GM12878 (cell line): ENCODE data around the gene DIAPH3. TPM values are rescaled to one million over a fixed set of nuclear protein-coding genes. Genes with fewer than 3 reads are reported as not detected.

ENCODE experiments used
- ATAC-seq: fragments of 200-7000 bp; cut with Tn5 transposase; 3 replicates; pipeline ENCODE4 v1.9.1; 2020; ENCODE audit warnings: mild to moderate bottlenecking, moderate library complexity
- BruUV-seq: library from RNA; stranded (reverse); fragments of 400-500 nt; replicated peaks from 2 replicates; lab custom pipeline; 2021; lab: Mats Ljungman, UMichigan
- CTCF ChIA-PET: fragments of 300-600 bp; sonication (Branson Sonifier 250); formaldehyde crosslinking; extraction: SDS; loops from one replicate; lab custom pipeline; 2021; ENCODE audit warnings: inconsistent platforms; lab: Yijun Ruan, JAX
- POLR2A ChIA-PET: fragments of 350-600 bp; formaldehyde crosslinking; extraction: SDS; loops from one replicate; lab custom pipeline; 2021; ENCODE audit warnings: inconsistent platforms; lab: Charles Lee
- RAD21 ChIA-PET: fragments of 300-600 bp; sonication (Branson Sonifier 250); formaldehyde crosslinking; loops from one replicate; lab custom pipeline; 2023; ENCODE audit warnings: antibody characterized with exemption; ENCODE audit not compliant: unreplicated experiment; lab: Charles Lee
- SMC1A ChIA-PET: fragments of 300-600 bp; sonication (Branson Sonifier 250); formaldehyde crosslinking; loops from one replicate; lab custom pipeline; 2023; ENCODE audit not compliant: unreplicated experiment, uncharacterized antibody; lab: Charles Lee
- DNase-seq: peaks from one replicate; pipeline ENCODE4 v3.0.0-alpha.2; 2011; ENCODE audit warnings: low read depth, low spot score
- FAIRE-seq: peaks from 3 replicates; lab custom pipeline; 2011; peaks lifted over from hg19 to GRCh38; lab: Jason Lieb, UNC
- H2AFZ ChIP-seq: 2 replicates; pipeline ENCODE4 v1.6.0; 2011; ENCODE audit warnings: low read depth, low read length, control low read depth; ENCODE audit not compliant: control insufficient read depth
- H3K27ac ChIP-seq: 2 replicates; pipeline ENCODE4 v1.5.1; 2011; ENCODE audit warnings: control low read depth; ENCODE audit not compliant: control insufficient read depth, insufficient read depth
- H3K27me3 ChIP-seq, 2 experiments: replicated peaks in 1 of 2; 2 replicates each; pipeline versions ENCODE4 v1.6.0 to v1.6.1; 2011; ENCODE audit warnings: low read length in 1 of 2; ENCODE audit not compliant: control insufficient read depth in 2 of 2, insufficient read depth in 2 of 2
- H3K36me3 ChIP-seq, 2 experiments: 2 replicates each; pipeline ENCODE4 v1.5.1; 2011; ENCODE audit warnings: low read length in 1 of 2; ENCODE audit not compliant: control insufficient read depth in 2 of 2, insufficient read depth in 2 of 2
- H3K4me1 ChIP-seq: 2 replicates; pipeline ENCODE4 v1.6.1; 2011; ENCODE audit warnings: mild to moderate bottlenecking, low read length, moderate library complexity, mixed read lengths; ENCODE audit not compliant: control insufficient read depth, insufficient read depth
- H3K4me2 ChIP-seq: 2 replicates; pipeline ENCODE4 v1.6.0; 2011; ENCODE audit warnings: control low read depth; ENCODE audit not compliant: control insufficient read depth, insufficient read depth
- H3K4me3 ChIP-seq: fragments of 200-600 bp; sonication (generic); 2 replicates; pipeline ENCODE4 v1.5.1; 2016
- H3K79me2 ChIP-seq: 2 replicates; pipeline ENCODE4 v1.6.0; 2011; ENCODE audit warnings: low read length; ENCODE audit not compliant: control insufficient read depth, insufficient read depth
- H3K9ac ChIP-seq: 2 replicates; pipeline ENCODE4 v1.8.0; 2011; ENCODE audit warnings: low read length, control low read depth, mixed read lengths; ENCODE audit not compliant: control insufficient read depth, insufficient read depth
- H3K9me3 ChIP-seq: replicated peaks from 3 replicates; pipeline ENCODE4 v1.5.1; 2011; ENCODE audit warnings: mild to moderate bottlenecking, low read length; ENCODE audit not compliant: control insufficient read depth, insufficient read depth
- H4K20me1 ChIP-seq: 2 replicates; pipeline ENCODE4 v1.6.0; 2011; ENCODE audit not compliant: control insufficient read depth, insufficient read depth
- BCL3 ChIP-seq: IDR thresholded peaks from 2 replicates; pipeline ENCODE4 v1.6.1; 2011; ENCODE audit warnings: borderline replicate concordance, low read depth, mild to moderate bottlenecking, moderate library complexity, low read length; ENCODE audit not compliant: insufficient read depth, poor library complexity, severe bottlenecking
- BRCA1 ChIP-seq: IDR thresholded peaks from 2 replicates; pipeline ENCODE4 v1.6.1; 2011; ENCODE audit warnings: low read depth, low read length, improper control_type of control experiment
- EGR1 ChIP-seq, 2 experiments: IDR thresholded peaks; 1 replicate in 1 of 2; 2 replicates in 1 of 2; pipeline ENCODE4 v1.6.1; 2011 to 2012; ENCODE audit warnings: low read depth in 2 of 2, low read length in 2 of 2, borderline replicate concordance in 1 of 2, mild to moderate bottlenecking in 1 of 2, moderate library complexity in 1 of 2
- IRF5 ChIP-seq: fragments of 450-650 bp; IDR thresholded peaks from 2 replicates; pipeline ENCODE4 v1.6.1; 2017; ENCODE audit warnings: borderline replicate concordance
- JUNB ChIP-seq: IDR thresholded peaks from 2 replicates; pipeline ENCODE4 v1.6.1; 2016; ENCODE audit warnings: antibody characterized with exemption, mild to moderate bottlenecking
- KDM1A ChIP-seq: fragments of 200-600 bp; sonication (generic); IDR thresholded peaks from 2 replicates; pipeline ENCODE4 v1.6.1; 2016; ENCODE audit warnings: borderline replicate concordance
- NFYB ChIP-seq: IDR thresholded peaks from 2 replicates; pipeline ENCODE4 v1.6.1; 2011; ENCODE audit warnings: low read depth, mild to moderate bottlenecking, low read length, improper control_type of control experiment, moderate library complexity; ENCODE audit not compliant: insufficient read depth
- PKNOX1 ChIP-seq: fragments of 450-650 bp; IDR thresholded peaks from 2 replicates; pipeline ENCODE4 v1.6.1; 2016; ENCODE audit warnings: mild to moderate bottlenecking
- PML ChIP-seq: IDR thresholded peaks from 2 replicates; pipeline ENCODE4 v1.6.1; 2012; ENCODE audit warnings: low read length, inconsistent platforms
- SMC3 ChIP-seq: IDR thresholded peaks from 2 replicates; pipeline ENCODE4 v1.6.1; 2011; ENCODE audit warnings: low read length, improper control_type of control experiment, borderline replicate concordance
- SREBF2 ChIP-seq: IDR thresholded peaks from 2 replicates; pipeline ENCODE4 v1.6.1; 2012; ENCODE audit warnings: mild to moderate bottlenecking, low read length
- YBX1 ChIP-seq: fragments of 450-650 bp; IDR thresholded peaks from 2 replicates; pipeline ENCODE4 v1.6.1; 2016; ENCODE audit warnings: antibody characterized with exemption
- ZBTB40 ChIP-seq: fragments of 450-650 bp; IDR thresholded peaks from 2 replicates; pipeline ENCODE4 v1.6.1; 2016; ENCODE audit warnings: mild to moderate bottlenecking, moderate library complexity, borderline replicate concordance
- ZNF622 ChIP-seq: fragments of 450-650 bp; IDR thresholded peaks from 2 replicates; pipeline ENCODE4 v1.6.1; 2017; ENCODE audit warnings: mild to moderate bottlenecking, inconsistent platforms
- WGBS: methylation state at CpG from one replicate; pipeline ENCODE4 v1.1.6; 2016; ENCODE audit warnings: low lambda C conversion rate; ENCODE audit not compliant: insufficient replicate concordance, insufficient coverage; ENCODE audit errors: missing lambda C conversion rate; 5-methylcytosine and 5-hydroxymethylcytosine counted together
- in situ Hi-C: fragments of 300-500 bp; cut with MboI; formaldehyde crosslinking; loops from 9 replicates; pipeline ENCODE4 v1.14.3; 2018; ENCODE audit warnings: mixed read lengths
- intact Hi-C: fragments of 100-400 bp; cut with micrococcal nuclease; formaldehyde crosslinking; loops from one replicate; pipeline ENCODE4 v1.14.2; 2022; ENCODE audit not compliant: unreplicated experiment
- polyA plus RNA-seq, 11 experiments: library from polyadenylated mRNA; depleted of rRNA in 4 of 11; unstranded in 6 of 11; stranded (reverse) in 5 of 11; fragments of >200 nt; fragmentation: Nextera tagmentation in 4 of 11; fragmentation: Illumina TruSeq in 1 of 11; extraction: Ambion mirVana in 4 of 11; extraction: Trizol in 1 of 11; gene quantifications; 1 replicate in 1 of 11; 2 replicates in 10 of 11; pipeline versions ENCODE4 v1.2.1 to v1.2.3, GENCODE V29; 2011 to 2016; ENCODE audit warnings: inconsistent platforms in 2 of 11, missing spikeins in 2 of 11, low read depth in 1 of 11
- total RNA-seq, 4 experiments: library from RNA; depleted of rRNA in 3 of 4; stranded (reverse); fragments of >200 nt in 3 of 4; fragmentation: Illumina TruSeq in 1 of 4; extraction: Trizol in 1 of 4; gene quantifications; 2 replicates each; pipeline versions ENCODE4 v1.2.1 to v1.2.3, GENCODE V29; 2013 to 2021
- TF ChIP-seq, protein P1 (sequence below): fragments of 450-650 bp; IDR thresholded peaks from 2 replicates; pipeline ENCODE4 v1.6.1; 2016; ENCODE audit warnings: mild to moderate bottlenecking

DIAPH3 gene
- total and polyA plus RNA-seq, 10 of the 15 experiments (the other 5 are each of a cell fraction or from before 2014, with no cell fraction given) = 10.1 to 25.2 (median 15.4) TPM

- CTCF ChIA-PET = no interaction called here
- no peak for TF ChIP-seq YBX1
- no peak for TF ChIP-seq IRF5
- TF ChIP-seq BRCA1 = no peak
- TF ChIP-seq PKNOX1 = no peak
- no peak for TF ChIP-seq ZNF622
- TF ChIP-seq ZBTB40 = no peak
- TF ChIP-seq BCL3 = no peak
- TF ChIP-seq EGR1 (IDR thresholded peaks at IDR 0.05; ENCODE audit: borderline replicate concordance in 1 of 2, low read depth in 2 of 2, low read length in 2 of 2) = no peak
- no peak for TF ChIP-seq SMC3
- no peak for TF ChIP-seq KDM1A
- TF ChIP-seq PML = no peak
- no peak for TF ChIP-seq JUNB
- no peak for TF ChIP-seq NFYB
- TF ChIP-seq, protein P1, sequence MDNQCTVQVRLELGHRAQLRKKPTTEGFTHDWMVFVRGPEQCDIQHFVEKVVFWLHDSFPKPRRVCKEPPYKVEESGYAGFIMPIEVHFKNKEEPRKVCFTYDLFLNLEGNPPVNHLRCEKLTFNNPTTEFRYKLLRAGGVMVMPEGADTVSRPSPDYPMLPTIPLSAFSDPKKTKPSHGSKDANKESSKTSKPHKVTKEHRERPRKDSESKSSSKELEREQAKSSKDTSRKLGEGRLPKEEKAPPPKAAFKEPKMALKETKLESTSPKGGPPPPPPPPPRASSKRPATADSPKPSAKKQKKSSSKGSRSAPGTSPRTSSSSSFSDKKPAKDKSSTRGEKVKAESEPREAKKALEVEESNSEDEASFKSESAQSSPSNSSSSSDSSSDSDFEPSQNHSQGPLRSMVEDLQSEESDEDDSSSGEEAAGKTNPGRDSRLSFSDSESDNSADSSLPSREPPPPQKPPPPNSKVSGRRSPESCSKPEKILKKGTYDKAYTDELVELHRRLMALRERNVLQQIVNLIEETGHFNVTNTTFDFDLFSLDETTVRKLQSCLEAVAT = no peak
- no peak for TF ChIP-seq SREBF2
Measured at GRCh38 chr13:59696271-59696670, 467.5 kb downstream of the DIAPH3 start.

More at GRCh38 chr13:59696271-59696670, 467.5 kb downstream of the DIAPH3 start:
- H2AFZ ChIP-seq = no peak overlapping the region
- no peak for DNase-seq
- H3K4me1 ChIP-seq = no peaks in the 10 kb centered on the region
- no peak overlapping the region for H3K4me3 ChIP-seq
- H3K9me3 ChIP-seq = no peaks in the 10 kb centered on the region
- POLR2A ChIA-PET = no interaction called here
- intact Hi-C loops (no loop called here), in situ Hi-C loops (no loop called here)
- no peak overlapping the region for H3K27ac ChIP-seq
- WGBS = 100% methylated on average over 1 of the region's 1 CpG
- FAIRE-seq = no peak
- H3K79me2 ChIP-seq = no peaks in the 10 kb centered on the region
- ATAC-seq = no peak
- RAD21 ChIA-PET = no interaction called here
- H3K4me2 ChIP-seq = no peak overlapping the region
- SMC1A ChIA-PET = interaction anchor here (0.6 to 1.2 kb wide), 3 partner anchors 11 to 17 kb away, joined by 3 to 5 read pairs (median 3); no protein-coding TSS in a partner anchor
- BruUV-seq = no TSS peak
- no peaks in the 10 kb centered on the region for H3K36me3 ChIP-seq
- H3K9ac ChIP-seq = no peak overlapping the region
- no peaks in the 10 kb centered on the region for H3K27me3 ChIP-seq
- H4K20me1 ChIP-seq = no peaks in the 10 kb centered on the region
